ENCODE results near the gene PSORS1C1. TPM values are rescaled to one million over a fixed set of nuclear protein-coding genes. Genes with fewer than 3 reads are reported as not detected.

Gene PSORS1C1
- total RNA-seq, 1 donor from 2014 or later = 0.26 TPM

DNA sequence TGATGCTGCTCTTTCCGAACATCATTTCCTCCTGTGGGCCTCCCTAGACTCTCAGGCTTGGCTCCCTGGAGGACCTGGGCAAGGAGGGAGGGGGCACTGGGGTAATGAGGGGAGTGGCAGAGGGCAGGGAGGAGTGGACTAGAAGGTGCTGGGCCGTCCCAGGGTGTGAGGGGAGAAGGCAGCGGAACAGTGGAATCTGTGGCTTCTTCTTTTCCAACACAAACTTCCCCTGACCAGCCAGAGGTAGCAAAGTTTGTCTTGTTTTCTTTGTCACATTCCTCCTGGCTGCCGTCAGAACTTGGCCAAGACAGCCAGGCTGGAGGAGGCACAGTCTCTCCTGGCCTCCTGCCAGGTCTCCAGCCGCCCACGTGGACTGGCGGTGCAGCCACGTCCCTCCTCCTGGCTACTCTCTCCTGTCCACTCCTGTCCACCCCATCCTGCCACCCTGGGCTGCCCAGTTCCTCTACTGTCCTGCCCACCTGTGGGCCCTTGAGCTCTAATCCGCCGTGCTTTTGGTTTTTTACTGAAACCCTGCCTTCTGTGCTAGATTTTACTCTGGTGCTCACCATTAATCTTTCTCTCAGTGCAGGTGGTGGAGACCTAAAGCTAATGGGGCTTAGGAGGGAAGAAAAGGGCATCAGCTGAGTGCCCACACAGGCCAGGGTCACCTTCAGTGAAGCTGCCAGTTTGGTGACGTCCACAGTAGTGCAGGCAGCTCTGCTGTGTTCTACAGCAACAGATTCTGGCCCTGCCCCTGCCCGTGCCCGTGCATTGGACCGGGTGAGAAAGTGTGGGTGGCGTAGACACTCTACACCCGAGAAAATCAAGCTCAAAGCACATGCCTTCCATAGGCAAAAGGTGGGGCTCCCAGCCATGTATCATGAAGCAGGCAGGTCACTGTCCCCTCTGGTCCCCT is 8.4 kb downstream of the PSORS1C1 start:
- no peaks in the 10 kb centered on the region for H3K9me3 Mint-ChIP-seq
- no peak for DNase-seq (ENCODE audit: low spot score)

DNA sequence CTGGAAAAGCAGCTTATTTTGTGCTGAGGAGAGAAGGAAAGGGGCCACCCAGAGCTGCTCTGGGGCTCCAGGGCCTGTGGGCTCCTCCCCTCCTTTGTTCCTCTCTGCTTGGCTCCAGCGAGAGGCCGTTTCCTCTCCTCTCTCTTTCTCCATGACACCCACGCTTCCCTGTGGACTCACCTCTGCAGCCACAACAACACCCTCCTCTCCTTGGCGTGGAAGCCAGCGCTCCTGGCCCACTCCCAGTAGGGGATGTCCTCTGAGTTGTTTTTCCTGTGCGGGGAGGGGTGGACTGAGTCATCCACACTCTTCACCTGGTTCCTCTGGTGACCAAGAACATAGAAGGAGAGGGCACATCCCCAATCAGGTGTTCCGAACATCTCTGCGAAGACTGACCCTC is 10.6 kb downstream of the PSORS1C1 start:
- Mint-ChIP-seq H3K27me3 (ENCODE audit: insufficient read depth) (peaks cover 18% of the 10 kb centered on the region), H3K36me3 (ENCODE audit: low read depth) (no peaks in the 10 kb centered on the region), H3K4me1 (ENCODE audit: low read depth) (peaks cover 7% of the 10 kb centered on the region), H3K27ac (no peak overlapping the region), H3K4me3 (no peak overlapping the region), H3K9me3 (no peaks in the 10 kb centered on the region)
- intact Hi-C loops (cut with micrococcal nuclease) = no loop called here
- DNase-seq (ENCODE audit: low spot score) = no peak

More for the DNA sequence above, 8.4 kb downstream of the PSORS1C1 start:
- Mint-ChIP-seq H3K27me3 (ENCODE audit: insufficient read depth) (peaks cover 8% of the 10 kb centered on the region), H3K27ac (no peak overlapping the region), H3K4me1 (ENCODE audit: low read depth) (peaks cover 3% of the 10 kb centered on the region), H3K36me3 (ENCODE audit: low read depth) (no peaks in the 10 kb centered on the region), H3K4me3 (no peak overlapping the region)
- intact Hi-C loops (cut with micrococcal nuclease) = no loop called here

DNA sequence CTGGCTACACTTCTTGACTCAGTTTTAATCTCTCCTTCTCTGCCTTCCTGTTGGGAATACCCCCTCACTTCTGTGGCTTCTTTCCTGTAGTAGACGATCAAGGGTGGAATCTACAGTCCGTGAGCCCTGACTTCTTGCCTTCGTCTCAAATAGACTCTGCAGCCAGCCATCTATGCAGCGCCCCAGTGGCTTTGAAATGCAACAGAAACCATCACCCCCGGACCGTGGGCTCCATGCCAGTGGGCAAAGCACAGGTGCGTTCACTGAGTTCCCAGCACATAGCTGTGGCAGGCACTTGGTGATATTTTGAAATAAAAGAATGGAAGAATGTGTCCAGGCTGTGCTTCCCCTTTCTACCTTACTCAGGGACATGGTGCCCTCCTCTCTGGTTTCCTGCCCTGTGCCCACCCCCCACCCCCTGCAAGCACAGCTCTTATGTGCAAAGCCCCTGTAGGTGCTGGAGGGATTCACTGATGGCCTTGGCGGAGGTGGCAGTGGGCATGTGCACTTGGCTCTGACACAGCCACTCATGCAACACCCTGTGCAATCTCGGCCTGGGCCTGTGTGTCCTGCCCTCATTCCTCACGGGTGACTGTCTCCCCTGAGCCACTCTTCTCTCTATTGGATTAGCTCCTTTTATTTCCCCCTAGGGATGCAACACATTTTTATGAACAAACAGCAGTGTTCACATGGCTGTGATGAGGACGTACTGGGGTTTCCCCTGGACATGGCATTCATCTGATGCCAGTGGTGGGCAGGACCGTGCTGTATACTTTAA is 11.2 kb downstream of the PSORS1C1 start:
- H3K27me3 Mint-ChIP-seq (ENCODE audit: insufficient read depth) = peaks cover 18% of the 10 kb centered on the region
- no peak overlapping the region for H3K4me3 Mint-ChIP-seq
- peaks cover 7% of the 10 kb centered on the region for H3K4me1 Mint-ChIP-seq (ENCODE audit: low read depth)
- H3K9me3 Mint-ChIP-seq = no peaks in the 10 kb centered on the region
- no peak overlapping the region for H3K27ac Mint-ChIP-seq
- H3K36me3 Mint-ChIP-seq (ENCODE audit: low read depth) = no peaks in the 10 kb centered on the region
- intact Hi-C loops (cut with micrococcal nuclease) = no loop called here
- no peak for DNase-seq (ENCODE audit: low spot score)

DNA sequence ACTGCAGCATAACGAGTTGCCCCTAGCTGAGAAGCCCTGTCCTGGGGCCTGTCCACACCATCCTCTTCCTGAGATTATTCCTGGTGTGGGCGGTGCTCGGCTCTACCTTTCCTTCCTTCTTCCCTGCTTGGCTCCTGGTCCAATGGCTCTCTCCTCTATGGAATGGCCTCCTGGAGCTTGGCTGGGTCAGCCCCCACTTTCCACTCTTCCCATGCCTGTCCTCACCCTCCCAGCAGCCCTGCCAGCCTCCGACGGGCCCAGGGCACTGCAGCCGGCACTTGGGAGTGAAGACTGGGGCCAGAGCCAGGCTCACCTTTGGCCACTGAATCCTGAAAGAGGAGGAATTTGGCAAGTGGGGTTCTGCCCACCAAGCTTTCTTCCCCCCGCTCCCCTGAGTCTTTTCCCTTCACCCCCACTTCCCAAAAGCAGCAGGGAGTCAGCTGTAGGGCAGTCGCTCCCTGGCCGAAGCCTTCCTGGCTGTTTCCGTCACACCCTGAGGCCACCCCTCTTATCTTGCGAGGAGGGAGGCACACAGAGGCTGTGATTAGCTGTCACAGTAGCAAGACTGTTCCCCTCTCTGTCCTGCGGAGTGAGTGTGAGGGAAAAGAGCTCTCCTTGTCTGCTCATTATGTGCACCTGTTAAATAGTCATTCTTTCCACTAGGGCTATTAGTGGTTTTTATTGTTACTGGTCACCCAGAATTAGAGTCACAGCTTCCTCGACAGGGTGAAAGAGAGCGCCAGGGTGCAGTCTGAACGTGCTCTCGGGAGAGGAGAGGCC is 12.0 kb downstream of the PSORS1C1 start:
- intact Hi-C loops (cut with micrococcal nuclease) = no loop called here
- Mint-ChIP-seq H3K27ac (no peak overlapping the region), H3K9me3 (no peaks in the 10 kb centered on the region)

DNA sequence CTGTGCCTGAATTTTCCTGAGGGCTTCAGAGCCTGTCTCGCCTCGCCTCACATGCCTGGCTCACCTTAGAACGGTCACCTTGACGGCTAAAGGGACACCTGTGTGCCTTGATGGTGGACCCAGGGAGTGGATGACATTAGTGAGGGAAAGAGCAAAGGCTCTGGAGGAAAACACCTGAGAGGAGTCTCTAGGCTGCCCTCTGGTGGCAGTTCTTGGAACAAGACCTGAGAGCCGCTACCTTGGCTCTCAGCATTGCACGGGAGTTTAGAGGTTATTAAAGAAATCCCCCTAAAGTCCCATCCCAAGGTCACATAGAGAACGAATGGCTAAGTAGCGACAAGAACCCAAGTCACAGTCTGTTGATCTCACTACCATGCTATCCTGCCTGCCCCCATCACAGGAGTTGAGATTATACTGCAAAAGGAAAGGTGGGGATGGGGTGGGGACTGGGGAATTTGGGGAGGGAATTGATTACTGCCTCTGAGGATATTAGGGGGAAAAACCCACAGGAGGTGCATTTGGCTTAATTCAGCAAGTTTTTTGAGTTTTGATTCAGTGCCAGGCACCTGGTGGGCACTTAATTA is 13.6 kb downstream of the PSORS1C1 start:
- Mint-ChIP-seq H3K4me1 (ENCODE audit: low read depth) (peaks cover 7% of the 10 kb centered on the region), H3K27me3 (ENCODE audit: insufficient read depth) (peaks cover 20% of the 10 kb centered on the region), H3K36me3 (ENCODE audit: low read depth) (no peaks in the 10 kb centered on the region), H3K27ac (peak overlapping the region; percentile 13), H3K9me3 (no peaks in the 10 kb centered on the region), H3K4me3 (no peak overlapping the region)
- peak; percentile 54 for DNase-seq (ENCODE audit: low spot score)
- intact Hi-C loops (cut with micrococcal nuclease) = no loop called here

More for the DNA sequence above, 12.0 kb downstream of the PSORS1C1 start:
- peaks cover 18% of the 10 kb centered on the region for H3K27me3 Mint-ChIP-seq (ENCODE audit: insufficient read depth)
- no peaks in the 10 kb centered on the region for H3K36me3 Mint-ChIP-seq (ENCODE audit: low read depth)
- H3K4me3 Mint-ChIP-seq = no peak overlapping the region
- DNase-seq (ENCODE audit: low spot score) = no peak
- H3K4me1 Mint-ChIP-seq (ENCODE audit: low read depth) = peaks cover 7% of the 10 kb centered on the region

DNA sequence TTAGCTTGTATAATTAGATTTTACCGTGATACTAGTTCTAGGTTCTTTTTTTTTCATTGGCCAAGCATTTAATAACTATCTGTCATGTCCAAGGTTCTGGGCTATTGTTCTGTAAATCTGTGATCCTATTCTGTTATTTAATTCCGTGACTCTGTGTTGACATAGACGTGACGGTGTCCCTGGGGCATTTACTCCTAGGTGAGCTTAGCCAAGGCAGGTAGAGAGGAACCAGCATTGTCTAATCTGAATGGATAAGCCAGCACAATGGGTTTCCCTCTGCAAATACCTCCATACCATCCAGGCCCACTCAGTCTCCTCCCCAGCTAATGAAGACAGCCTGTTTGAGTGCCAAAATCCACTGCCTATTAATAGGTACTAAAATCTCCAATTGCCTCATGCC is 14.5 kb downstream of the PSORS1C1 start:
- Mint-ChIP-seq H3K27me3 (ENCODE audit: insufficient read depth) (peaks cover 19% of the 10 kb centered on the region), H3K4me1 (ENCODE audit: low read depth) (peaks cover 7% of the 10 kb centered on the region), H3K27ac (no peak overlapping the region), H3K36me3 (ENCODE audit: low read depth) (no peaks in the 10 kb centered on the region), H3K9me3 (no peaks in the 10 kb centered on the region), H3K4me3 (no peak overlapping the region)
- DNase-seq (ENCODE audit: low spot score) = no peak
- intact Hi-C loops (cut with micrococcal nuclease) = no loop called here

DNA sequence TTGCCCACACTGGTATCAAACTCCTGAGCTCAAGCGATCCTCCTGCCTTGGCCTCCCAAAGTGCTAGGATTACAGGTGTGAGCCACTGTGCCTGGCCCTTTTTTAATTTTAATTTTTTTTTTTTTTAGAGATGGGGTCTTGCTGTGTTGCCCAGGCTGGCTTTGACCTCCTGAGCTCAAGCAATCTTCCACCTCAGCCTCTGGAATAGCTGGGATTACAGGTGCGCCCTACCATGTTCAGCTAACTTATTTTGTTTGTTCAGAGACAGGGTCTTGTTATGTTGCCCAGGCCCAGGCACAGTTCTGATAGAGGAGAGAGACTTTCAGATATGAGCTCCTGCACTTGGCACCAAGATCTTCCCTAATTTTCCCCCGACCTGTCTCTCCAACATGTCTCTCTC is 16.2 kb downstream of the PSORS1C1 start:
- H3K4me1 Mint-ChIP-seq (ENCODE audit: low read depth) = peaks cover 7% of the 10 kb centered on the region
- H3K4me3 Mint-ChIP-seq = no peak overlapping the region
- intact Hi-C loops (cut with micrococcal nuclease) = no loop called here
- H3K36me3 Mint-ChIP-seq (ENCODE audit: low read depth) = no peaks in the 10 kb centered on the region
- no peak overlapping the region for H3K27ac Mint-ChIP-seq
- DNase-seq (ENCODE audit: low spot score) = no peak
- H3K9me3 Mint-ChIP-seq = no peaks in the 10 kb centered on the region
- peaks cover 19% of the 10 kb centered on the region for H3K27me3 Mint-ChIP-seq (ENCODE audit: insufficient read depth)

DNA sequence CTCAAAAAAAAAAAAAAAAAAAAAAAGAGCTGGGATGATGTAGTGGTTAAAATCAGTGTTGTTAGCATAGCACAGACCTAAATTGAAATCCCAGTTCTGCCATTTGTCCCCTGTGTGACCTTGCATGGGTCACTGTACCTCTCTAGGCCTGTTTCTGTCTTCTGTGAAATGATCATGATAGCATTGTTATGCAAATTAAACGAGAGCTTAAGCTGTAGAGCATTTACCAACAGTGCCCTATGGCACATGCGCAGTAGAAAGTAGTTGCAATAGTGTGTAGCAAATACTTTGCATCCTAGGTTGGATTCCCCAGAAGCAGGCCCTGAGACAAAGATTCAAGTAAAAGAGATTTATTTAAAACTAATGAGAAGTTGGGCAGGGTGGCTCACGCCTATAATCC is 17.0 kb downstream of the PSORS1C1 start:
- DNase-seq (ENCODE audit: low spot score) = no peak
- Mint-ChIP-seq H3K27me3 (ENCODE audit: insufficient read depth) (peaks cover 17% of the 10 kb centered on the region), H3K27ac (no peak overlapping the region), H3K4me3 (no peak overlapping the region), H3K4me1 (ENCODE audit: low read depth) (peaks cover 7% of the 10 kb centered on the region), H3K9me3 (no peaks in the 10 kb centered on the region), H3K36me3 (ENCODE audit: low read depth) (no peaks in the 10 kb centered on the region)
- intact Hi-C loops (cut with micrococcal nuclease) = no loop called here

DNA sequence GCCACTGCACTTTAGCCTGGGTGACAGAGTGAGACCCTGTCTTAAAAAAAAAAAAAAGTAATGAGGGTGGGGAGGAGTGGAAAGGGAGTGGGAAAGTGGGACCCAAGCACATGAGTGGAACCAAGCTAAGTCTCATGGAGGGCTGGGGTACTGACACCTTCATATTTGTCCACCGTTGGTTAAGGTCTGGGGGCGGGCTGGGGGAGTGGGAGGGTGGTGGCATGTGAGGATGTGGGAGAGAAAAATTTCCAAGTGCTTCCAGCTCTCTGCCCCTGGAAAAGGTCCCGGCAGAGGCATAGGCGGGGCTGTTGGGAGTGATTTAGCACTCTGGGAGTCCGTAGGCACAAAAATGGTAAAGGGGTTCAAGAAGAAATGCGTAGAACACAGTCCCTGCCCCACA is 18.2 kb downstream of the PSORS1C1 start:
- Mint-ChIP-seq H3K9me3 (no peaks in the 10 kb centered on the region), H3K4me3 (no peak overlapping the region), H3K27me3 (ENCODE audit: insufficient read depth) (peaks cover 15% of the 10 kb centered on the region), H3K4me1 (ENCODE audit: low read depth) (peaks cover 13% of the 10 kb centered on the region), H3K27ac (no peak overlapping the region), H3K36me3 (ENCODE audit: low read depth) (no peaks in the 10 kb centered on the region)
- DNase-seq (ENCODE audit: low spot score) = no peak
- intact Hi-C loops (cut with micrococcal nuclease) = no loop called here

DNA sequence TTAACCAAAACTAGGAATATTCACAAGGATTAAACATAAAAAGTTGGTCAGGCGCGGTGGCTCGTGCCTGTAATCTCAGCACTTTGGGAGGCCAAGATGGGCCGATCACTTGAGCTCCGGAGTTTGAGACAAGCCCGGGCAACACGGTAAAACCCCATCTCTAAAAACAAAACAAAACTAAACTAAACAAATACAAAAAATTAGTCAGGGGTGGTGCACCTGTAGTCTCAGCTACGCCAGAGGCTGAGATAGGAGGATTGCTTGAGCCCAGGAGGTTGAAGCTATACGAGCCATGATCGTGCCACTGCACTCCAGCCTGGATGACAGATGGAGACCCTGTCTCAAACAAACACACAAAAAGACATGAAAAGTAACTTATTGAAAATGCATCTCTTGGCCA is 21.1 kb downstream of the PSORS1C1 start:
- H3K9me3 Mint-ChIP-seq = no peaks in the 10 kb centered on the region
- no peaks in the 10 kb centered on the region for H3K36me3 Mint-ChIP-seq (ENCODE audit: low read depth)
- peaks cover 8% of the 10 kb centered on the region for H3K4me1 Mint-ChIP-seq (ENCODE audit: low read depth)
- DNase-seq (ENCODE audit: low spot score) = no peak
- no peak overlapping the region for H3K27ac Mint-ChIP-seq
- H3K4me3 Mint-ChIP-seq = no peak overlapping the region
- H3K27me3 Mint-ChIP-seq (ENCODE audit: insufficient read depth) = peaks cover 6% of the 10 kb centered on the region
- intact Hi-C loops (cut with micrococcal nuclease) = no loop called here

DNA sequence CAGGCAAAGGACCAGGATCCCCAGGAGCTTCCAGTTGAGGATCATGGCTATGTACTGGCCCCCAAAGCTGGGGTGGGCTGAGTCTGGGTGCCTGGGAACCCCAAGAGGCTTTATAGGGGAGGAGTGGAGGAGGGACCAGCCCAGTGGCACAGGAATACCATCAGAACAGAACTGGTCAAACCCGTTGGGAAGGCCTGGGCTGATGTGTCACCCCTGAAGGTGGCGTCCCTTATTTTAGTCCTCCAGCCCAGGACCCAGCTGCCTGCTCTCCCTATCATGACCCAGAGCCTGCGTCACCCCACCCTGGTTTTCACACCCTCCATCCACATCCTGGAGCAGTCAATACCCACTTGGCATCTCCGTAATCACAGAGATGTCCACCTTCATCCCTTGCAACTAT is 24.4 kb downstream of the PSORS1C1 start, which contains the start of gene PSORS1C2:
PSORS1C2 (minus strand) TSS at position 85 of the 400 bp plus-strand sequence; CDS start at position 45, 40 bp downstream.
- Mint-ChIP-seq H3K9me3 (no peaks in the 10 kb centered on the region), H3K27me3 (ENCODE audit: insufficient read depth) (peaks cover 3% of the 10 kb centered on the region), H3K4me3 (no peak within 1 kb of the TSS), H3K27ac (no peak within 1 kb of the TSS), H3K4me1 (ENCODE audit: low read depth) (peaks cover 8% of the 10 kb centered on the region), H3K36me3 (ENCODE audit: low read depth) (no peaks in the 10 kb centered on the region)
- DNase-seq (ENCODE audit: low spot score) = no peak
- intact Hi-C loops (cut with micrococcal nuclease) = no loop called here

DNA sequence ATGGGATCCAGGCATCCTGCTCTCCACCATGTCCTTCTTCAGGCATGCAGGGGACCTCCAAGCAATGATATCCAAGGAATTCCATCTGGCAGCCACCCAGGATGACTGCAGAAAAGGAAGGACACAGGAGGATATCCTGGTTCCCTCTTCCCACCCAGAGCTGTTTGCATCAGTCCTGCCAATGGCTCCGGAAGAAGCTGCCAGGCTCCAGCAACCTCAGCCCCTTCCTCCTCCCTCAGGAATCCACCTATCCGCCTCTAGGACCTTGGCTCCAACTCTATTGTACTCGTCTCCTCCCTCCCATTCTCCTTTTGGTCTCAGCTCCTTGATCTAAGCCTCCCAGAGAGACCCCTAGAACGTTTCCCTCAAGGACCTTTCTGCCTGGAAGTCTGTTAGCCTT is 25.0 kb downstream of the PSORS1C1 start:
- intact Hi-C loops (cut with micrococcal nuclease) = no loop called here
- H3K4me1 Mint-ChIP-seq (ENCODE audit: low read depth) = peaks cover 8% of the 10 kb centered on the region
- no peaks in the 10 kb centered on the region for H3K36me3 Mint-ChIP-seq (ENCODE audit: low read depth)
- H3K9me3 Mint-ChIP-seq = no peaks in the 10 kb centered on the region
- H3K4me3 Mint-ChIP-seq = no peak overlapping the region
- no peak for DNase-seq (ENCODE audit: low spot score)
- H3K27me3 Mint-ChIP-seq (ENCODE audit: insufficient read depth) = peaks cover 3% of the 10 kb centered on the region
- no peak overlapping the region for H3K27ac Mint-ChIP-seq
